PFSK-1 (cell line): Measurements from ENCODE around the gene FADS2.

Source experiments
- FOXP2 ChIP-seq: optimal IDR thresholded peaks from 2 replicates; pipeline ENCODE3; 2011; ENCODE audit warnings: borderline replicate concordance, control low read depth, inconsistent platforms; ENCODE audit not compliant: insufficient read depth; ENCODE audit errors: extremely low read length, extremely low read depth
- POLR2AphosphoS5 ChIP-seq: IDR thresholded peaks from 2 replicates; pipeline ENCODE4 v1.6.1; 2012; ENCODE audit warnings: low read depth, mild to moderate bottlenecking, control low read depth, low read length, moderate library complexity
- SIN3A ChIP-seq: IDR thresholded peaks from 2 replicates; pipeline ENCODE4 v1.6.1; 2012; ENCODE audit warnings: mild to moderate bottlenecking, low read length, moderate library complexity, borderline replicate concordance; ENCODE audit not compliant: insufficient read depth
- TAF1 ChIP-seq: IDR thresholded peaks from 2 replicates; pipeline ENCODE4 v1.6.1; 2012; ENCODE audit warnings: low read length, control low read depth, borderline replicate concordance; ENCODE audit not compliant: insufficient read depth
- TF ChIP-seq, protein P1 (sequence below), 2 experiments: IDR thresholded peaks; 2 replicates each; pipeline versions ENCODE4 v1.6.1 to v1.8.0; 2011 to 2012; ENCODE audit warnings: low read depth in 2 of 2, low read length in 2 of 2, control low read depth in 1 of 2, inconsistent platforms in 1 of 2, mild to moderate bottlenecking in 1 of 2, moderate library complexity in 1 of 2; ENCODE audit not compliant: insufficient read depth in 1 of 2

The FADS2 gene

DNA sequence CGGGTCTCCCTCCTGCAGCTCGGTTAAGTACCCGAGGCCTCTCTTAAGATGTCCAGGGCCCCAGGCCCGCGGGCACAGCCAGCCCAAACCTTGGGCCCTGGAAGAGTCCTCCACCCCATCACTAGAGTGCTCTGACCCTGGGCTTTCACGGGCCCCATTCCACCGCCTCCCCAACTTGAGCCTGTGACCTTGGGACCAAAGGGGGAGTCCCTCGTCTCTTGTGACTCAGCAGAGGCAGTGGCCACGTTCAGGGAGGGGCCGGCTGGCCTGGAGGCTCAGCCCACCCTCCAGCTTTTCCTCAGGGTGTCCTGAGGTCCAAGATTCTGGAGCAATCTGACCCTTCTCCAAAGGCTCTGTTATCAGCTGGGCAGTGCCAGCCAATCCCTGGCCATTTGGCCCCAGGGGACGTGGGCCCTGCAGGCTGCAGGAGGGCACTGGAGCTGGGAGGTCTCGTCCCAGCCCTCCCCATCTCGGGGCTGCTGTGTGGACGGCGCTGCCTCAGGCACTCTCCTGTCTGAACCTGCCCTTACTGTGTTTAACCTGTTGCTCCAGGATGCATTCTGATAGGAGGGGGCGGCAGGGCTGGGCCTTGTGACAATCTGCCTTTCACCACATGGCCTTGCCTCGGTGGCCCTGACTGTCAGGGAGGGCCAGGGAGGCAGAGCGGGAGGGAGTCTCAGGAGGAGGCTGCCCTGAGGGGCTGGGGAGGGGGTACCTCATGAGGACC lies 38.3 kb downstream of the FADS2 start:
- TF ChIP-seq SIN3A (no peak), POLR2AphosphoS5 (no peak), FOXP2 (no peak), TAF1 (no peak)

DNA sequence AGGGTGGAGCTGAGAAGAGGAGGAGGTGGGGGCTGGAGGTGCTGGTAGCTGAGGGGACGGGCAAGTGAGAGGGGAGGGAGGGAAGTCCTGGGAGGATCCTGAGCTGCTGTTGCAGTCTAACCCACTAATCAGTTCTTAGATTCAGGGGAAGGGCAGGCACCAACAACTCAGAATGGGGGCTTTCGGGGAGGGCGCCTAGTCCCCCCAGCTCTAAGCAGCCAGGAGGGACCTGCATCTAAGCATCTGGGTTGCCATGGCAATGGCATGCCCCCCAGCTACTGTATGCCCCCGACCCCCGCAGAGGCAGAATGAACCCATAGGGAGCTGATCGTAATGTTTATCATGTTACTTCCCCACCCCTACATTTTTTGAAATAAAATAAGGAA lies 38.9 kb downstream of the FADS2 start:
- TF ChIP-seq FOXP2 (no peak), TAF1 (no peak), POLR2AphosphoS5 (no peak), SIN3A (no peak)
- TF ChIP-seq, protein P1, sequence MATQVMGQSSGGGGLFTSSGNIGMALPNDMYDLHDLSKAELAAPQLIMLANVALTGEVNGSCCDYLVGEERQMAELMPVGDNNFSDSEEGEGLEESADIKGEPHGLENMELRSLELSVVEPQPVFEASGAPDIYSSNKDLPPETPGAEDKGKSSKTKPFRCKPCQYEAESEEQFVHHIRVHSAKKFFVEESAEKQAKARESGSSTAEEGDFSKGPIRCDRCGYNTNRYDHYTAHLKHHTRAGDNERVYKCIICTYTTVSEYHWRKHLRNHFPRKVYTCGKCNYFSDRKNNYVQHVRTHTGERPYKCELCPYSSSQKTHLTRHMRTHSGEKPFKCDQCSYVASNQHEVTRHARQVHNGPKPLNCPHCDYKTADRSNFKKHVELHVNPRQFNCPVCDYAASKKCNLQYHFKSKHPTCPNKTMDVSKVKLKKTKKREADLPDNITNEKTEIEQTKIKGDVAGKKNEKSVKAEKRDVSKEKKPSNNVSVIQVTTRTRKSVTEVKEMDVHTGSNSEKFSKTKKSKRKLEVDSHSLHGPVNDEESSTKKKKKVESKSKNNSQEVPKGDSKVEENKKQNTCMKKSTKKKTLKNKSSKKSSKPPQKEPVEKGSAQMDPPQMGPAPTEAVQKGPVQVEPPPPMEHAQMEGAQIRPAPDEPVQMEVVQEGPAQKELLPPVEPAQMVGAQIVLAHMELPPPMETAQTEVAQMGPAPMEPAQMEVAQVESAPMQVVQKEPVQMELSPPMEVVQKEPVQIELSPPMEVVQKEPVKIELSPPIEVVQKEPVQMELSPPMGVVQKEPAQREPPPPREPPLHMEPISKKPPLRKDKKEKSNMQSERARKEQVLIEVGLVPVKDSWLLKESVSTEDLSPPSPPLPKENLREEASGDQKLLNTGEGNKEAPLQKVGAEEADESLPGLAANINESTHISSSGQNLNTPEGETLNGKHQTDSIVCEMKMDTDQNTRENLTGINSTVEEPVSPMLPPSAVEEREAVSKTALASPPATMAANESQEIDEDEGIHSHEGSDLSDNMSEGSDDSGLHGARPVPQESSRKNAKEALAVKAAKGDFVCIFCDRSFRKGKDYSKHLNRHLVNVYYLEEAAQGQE (IDR thresholded peaks at IDR 0.05; ENCODE audit: insufficient read depth in 1 of 2, low read depth in 2 of 2, low read length in 2 of 2), result no peak

DNA sequence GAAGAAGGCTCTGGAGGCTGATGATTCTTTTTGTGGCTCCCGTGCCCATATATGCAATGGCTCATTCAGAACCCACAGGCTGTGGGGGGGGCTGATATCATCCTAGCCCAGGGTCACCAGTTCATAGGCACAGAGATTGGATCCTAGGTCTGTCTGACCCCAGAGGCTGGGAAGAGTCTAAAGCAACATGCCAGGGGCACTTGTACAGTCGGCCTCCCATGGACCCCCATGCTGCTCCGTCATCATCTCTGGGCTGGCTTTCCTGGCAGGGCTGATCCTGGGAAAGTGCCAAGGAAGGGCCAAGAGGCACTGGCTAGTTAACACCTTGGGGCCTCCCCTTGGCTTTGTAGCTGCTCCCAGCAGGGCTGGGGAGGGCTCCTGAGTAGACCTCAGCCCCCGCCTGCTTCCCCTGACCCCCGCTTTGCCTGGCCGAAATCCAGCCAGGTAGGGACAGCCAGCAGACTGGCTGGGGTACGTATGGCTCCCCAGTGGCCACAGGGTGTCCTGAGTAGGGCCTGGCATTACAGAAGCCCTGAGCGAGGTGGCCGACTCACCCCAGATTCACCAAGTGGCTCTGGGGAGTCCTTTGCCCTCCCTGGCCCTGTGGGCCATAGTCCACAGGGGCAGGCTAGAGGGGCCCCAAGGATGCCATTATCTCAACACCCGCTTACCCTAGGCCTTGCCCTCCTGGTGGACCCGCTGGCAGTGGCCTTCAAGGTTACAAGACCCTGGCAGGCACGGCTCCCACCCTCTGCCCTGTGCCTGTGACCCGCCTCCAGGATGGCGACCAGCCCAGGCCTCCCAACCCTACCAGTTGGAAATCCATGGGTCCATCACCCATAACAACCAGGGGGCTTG lies 40.7 kb downstream of the FADS2 start:
- TF ChIP-seq, protein P1 (IDR thresholded peaks at IDR 0.05; ENCODE audit: insufficient read depth in 1 of 2, low read depth in 2 of 2, low read length in 2 of 2), result no peak

DNA sequence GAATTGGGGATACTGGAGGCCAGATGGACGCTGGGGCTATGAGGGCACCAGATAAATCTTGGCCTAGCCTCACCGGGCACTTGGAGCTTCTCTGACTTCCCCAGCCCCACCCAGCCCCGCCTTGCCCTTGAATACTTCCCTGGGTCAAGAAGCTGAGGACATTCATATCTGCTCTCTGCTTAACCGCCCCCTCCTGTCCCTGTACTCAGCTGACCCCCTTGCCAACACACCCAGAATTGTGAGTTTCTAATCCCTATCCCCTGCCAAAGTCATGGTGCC lies 41.3 kb downstream of the FADS2 start:
- TF ChIP-seq SIN3A, result no peak
- TF ChIP-seq TAF1, result no peak
- TF ChIP-seq POLR2AphosphoS5, result no peak
- TF ChIP-seq, protein P1 (IDR thresholded peaks at IDR 0.05; ENCODE audit: insufficient read depth in 1 of 2, low read depth in 2 of 2, low read length in 2 of 2), result no peak
- no peak for TF ChIP-seq FOXP2

DNA sequence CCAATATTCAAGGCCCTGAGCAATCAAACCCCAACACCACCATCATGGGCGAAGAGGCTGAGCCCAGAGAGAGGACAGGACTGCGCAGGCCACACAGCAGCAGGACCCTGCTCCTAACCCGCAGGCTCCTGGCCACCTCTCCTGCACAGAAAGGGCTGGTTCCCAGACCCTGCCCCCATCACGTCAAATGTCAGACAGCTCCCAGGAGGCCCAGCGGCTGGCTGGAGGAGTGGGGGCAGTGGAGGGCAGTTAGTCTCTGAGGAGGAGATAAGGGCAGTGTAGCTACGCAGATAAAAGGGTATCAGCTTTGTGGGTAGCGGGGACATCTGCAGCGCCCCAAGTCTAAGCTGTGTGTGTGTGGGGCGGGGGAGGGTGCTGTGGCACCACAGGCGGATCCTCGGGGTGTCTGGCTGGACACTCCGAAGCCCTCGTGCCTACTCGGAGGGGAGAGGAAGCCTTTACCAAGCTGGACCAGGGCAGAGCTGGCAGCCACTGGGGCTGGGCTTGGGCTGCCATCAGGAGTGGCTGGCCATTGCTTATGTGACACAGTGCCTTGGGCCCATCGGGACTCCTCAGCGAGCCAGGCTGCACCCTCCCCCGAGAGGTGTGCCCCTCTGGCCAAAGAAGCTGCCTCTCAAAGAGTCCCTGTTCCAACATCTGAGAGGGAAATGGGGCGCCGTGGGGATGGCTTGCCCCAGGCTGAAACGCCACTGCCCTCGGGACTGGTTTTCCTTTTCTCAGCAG lies 41.8 kb downstream of the FADS2 start:
- TF ChIP-seq, protein P1 (IDR thresholded peaks at IDR 0.05; ENCODE audit: insufficient read depth in 1 of 2, low read depth in 2 of 2, low read length in 2 of 2), result no peak
- TF ChIP-seq SIN3A (no peak), POLR2AphosphoS5 (no peak), TAF1 (no peak), FOXP2 (no peak)
